ENCODE data around the gene KCTD2. TPM values are rescaled to one million over a fixed set of nuclear protein-coding genes. Genes with fewer than 3 reads are reported as not detected.
A peak's percentile ranks its signal among the peaks of the same experiment; 100 is the strongest.

The KCTD2 gene
- total and polyA plus RNA-seq, 2 of the 13 experiments (the other 11 are each of a cell fraction or from before 2014, with no cell fraction given) = 28.3 to 32.6 TPM

DNA sequence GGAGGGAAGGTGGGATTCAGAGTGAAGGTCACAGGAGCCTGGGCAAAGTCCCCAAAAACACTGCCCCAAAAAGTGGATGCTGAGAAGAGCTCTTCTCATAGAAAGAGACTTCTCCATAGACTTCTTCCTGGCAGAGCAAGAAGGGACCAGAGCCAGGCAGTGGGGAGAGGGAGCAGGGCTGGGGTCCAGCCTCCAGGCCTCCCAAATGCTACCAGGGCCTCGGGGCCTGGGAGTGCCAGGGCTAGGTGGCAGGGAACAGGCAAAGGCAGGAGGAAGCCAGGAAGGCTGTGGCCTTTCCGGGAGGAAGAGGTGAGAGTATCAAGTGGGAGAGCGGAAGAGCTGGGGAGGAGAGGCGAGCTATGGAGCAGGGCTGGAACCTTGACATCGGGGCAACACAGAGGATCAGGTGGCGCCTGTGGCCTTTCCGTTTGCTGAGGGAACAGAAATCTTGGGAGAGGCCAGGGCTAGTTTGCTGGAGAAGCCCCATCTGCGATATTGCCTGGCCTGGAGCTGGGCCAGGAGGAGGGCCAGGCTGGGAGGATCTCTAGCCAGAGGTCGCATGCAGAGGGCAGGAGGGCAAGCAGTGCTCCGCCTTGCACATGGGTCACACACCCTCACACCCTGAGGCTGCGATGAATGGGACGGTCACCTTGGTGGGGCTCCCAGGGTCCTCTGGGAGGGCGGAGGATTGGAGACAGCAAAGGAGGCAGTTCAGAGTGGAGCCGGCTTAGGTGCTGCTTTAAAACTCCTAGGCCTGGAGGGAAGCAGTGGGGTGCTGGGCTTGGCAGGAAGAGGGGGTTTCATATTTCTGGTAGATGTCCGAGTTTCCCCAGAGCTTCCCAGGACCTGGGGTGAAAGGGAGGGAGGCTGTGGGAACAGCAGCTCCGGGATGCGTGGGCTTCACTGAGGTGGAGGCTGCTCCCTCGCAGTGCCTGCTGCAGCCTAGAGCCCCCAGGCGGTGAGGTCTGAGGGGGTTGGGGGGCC, 44.1 kb downstream of the KCTD2 start (continued):
- TF ChIP-seq, protein P1, sequence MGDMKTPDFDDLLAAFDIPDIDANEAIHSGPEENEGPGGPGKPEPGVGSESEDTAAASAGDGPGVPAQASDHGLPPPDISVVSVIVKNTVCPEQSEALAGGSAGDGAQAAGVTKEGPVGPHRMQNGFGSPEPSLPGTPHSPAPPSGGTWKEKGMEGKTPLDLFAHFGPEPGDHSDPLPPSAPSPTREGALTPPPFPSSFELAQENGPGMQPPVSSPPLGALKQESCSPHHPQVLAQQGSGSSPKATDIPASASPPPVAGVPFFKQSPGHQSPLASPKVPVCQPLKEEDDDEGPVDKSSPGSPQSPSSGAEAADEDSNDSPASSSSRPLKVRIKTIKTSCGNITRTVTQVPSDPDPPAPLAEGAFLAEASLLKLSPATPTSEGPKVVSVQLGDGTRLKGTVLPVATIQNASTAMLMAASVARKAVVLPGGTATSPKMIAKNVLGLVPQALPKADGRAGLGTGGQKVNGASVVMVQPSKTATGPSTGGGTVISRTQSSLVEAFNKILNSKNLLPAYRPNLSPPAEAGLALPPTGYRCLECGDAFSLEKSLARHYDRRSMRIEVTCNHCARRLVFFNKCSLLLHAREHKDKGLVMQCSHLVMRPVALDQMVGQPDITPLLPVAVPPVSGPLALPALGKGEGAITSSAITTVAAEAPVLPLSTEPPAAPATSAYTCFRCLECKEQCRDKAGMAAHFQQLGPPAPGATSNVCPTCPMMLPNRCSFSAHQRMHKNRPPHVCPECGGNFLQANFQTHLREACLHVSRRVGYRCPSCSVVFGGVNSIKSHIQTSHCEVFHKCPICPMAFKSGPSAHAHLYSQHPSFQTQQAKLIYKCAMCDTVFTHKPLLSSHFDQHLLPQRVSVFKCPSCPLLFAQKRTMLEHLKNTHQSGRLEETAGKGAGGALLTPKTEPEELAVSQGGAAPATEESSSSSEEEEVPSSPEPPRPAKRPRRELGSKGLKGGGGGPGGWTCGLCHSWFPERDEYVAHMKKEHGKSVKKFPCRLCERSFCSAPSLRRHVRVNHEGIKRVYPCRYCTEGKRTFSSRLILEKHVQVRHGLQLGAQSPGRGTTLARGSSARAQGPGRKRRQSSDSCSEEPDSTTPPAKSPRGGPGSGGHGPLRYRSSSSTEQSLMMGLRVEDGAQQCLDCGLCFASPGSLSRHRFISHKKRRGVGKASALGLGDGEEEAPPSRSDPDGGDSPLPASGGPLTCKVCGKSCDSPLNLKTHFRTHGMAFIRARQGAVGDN (CRISPR knock-in tag; IDR thresholded peaks at IDR 0.05) = peak; percentile 91
- TF ChIP-seq CHD4 (IDR thresholded peaks at IDR 0.05; ENCODE audit: borderline replicate concordance, low read length) (no peak), MEF2D (CRISPR knock-in tag; IDR thresholded peaks at IDR 0.05) (0 out of 2 replicates have a peak, but pooled peaks have one; percentile 59), KIAA2018 (CRISPR knock-in tag; IDR thresholded peaks at IDR 0.05; ENCODE audit: borderline replicate concordance) (no peak), PREB (CRISPR knock-in tag; IDR thresholded peaks at IDR 0.05) (no peak), KDM6A (CRISPR knock-in tag; IDR thresholded peaks at IDR 0.05; ENCODE audit: low read depth) (0 out of 2 replicates have a peak, but pooled peaks have one; percentile 26), ZNF781 (CRISPR knock-in tag; IDR thresholded peaks at IDR 0.05; ENCODE audit: borderline replicate concordance, not compliant biosample characterization) (peak; percentile 21)
- TF ChIP-seq, protein P2, sequence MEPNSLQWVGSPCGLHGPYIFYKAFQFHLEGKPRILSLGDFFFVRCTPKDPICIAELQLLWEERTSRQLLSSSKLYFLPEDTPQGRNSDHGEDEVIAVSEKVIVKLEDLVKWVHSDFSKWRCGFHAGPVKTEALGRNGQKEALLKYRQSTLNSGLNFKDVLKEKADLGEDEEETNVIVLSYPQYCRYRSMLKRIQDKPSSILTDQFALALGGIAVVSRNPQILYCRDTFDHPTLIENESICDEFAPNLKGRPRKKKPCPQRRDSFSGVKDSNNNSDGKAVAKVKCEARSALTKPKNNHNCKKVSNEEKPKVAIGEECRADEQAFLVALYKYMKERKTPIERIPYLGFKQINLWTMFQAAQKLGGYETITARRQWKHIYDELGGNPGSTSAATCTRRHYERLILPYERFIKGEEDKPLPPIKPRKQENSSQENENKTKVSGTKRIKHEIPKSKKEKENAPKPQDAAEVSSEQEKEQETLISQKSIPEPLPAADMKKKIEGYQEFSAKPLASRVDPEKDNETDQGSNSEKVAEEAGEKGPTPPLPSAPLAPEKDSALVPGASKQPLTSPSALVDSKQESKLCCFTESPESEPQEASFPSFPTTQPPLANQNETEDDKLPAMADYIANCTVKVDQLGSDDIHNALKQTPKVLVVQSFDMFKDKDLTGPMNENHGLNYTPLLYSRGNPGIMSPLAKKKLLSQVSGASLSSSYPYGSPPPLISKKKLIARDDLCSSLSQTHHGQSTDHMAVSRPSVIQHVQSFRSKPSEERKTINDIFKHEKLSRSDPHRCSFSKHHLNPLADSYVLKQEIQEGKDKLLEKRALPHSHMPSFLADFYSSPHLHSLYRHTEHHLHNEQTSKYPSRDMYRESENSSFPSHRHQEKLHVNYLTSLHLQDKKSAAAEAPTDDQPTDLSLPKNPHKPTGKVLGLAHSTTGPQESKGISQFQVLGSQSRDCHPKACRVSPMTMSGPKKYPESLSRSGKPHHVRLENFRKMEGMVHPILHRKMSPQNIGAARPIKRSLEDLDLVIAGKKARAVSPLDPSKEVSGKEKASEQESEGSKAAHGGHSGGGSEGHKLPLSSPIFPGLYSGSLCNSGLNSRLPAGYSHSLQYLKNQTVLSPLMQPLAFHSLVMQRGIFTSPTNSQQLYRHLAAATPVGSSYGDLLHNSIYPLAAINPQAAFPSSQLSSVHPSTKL (CRISPR knock-in tag; IDR thresholded peaks at IDR 0.05) = peak; percentile 92

All from HepG2 (cell line).